ENCODE measurements around the gene PTOV1. TPM values are rescaled to one million over a fixed set of nuclear protein-coding genes. Genes with fewer than 3 reads are reported as not detected.

Gene PTOV1
- polyA plus RNA-seq, 12 donors, result 143 to 230 (median 174) TPM; not detected in 1

DNA sequence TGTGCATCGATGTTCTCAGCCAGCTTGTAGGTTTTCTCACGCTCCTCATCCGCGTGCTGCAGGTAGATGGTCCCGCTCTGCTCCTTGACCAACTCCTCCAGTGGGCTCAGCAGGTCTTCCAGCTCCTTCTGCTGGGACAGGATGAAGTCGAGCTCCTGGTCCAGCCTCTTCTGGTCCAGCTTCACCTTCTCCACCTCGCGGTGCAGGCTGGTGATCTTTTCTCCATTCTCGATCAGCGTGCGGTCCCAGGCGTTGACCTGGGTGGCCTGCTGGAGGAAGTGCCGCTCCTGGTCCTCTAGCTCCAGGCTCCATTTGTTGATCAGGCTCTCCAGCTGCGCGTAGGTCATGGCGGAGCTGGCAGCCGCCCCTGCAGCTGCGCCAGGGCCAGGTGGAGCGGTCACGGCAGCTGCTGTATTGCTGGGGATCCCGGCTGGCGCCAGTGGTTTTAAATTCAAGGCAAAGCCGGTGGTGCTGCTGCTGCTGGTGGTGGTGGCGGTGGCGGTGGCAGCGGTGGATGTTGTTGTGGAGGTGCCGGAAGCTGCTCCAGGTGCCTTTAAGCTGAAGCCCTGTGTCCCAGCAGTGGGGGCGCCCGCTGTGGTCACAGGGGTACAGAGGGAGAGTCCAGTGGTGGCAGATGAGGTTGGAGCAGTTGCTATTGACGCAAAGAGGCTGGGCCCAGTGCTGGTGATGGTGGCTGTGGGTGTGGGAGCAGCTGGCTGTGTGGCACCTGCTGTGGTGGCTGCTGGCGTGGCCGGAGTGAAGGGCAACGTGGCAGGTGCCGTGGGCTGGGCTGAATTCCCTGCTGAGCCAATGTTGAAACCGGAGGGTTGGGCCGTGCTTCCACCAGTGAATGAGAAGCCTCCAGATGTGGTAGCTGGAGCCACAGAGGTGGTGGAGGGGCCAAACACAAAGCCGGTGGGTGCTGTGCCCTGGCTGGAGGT, 57.8 kb downstream of the PTOV1 start:
- DNase-seq, result no peak

- no peak for DNase-seq
Measured at GRCh38 chr19:49910179-49910578, 59.2 kb downstream of the PTOV1 start.

Other genes starting within 250 kb of the PTOV1 start
- gene RRAS, start 211.0 kb upstream of the PTOV1 start, polyA plus RNA-seq (ENCODE audit: insufficient read length in 12 of 12), result 10 to 100 TPM in 11 of 12 donors, not detected in 1; 24.2 to 56.9 (median 28.4) TPM
- gene SCAF1, start 208.9 kb upstream of the PTOV1 start, polyA plus RNA-seq (ENCODE audit: insufficient read length in 12 of 12), result 10 to 100 TPM in 11 of 12 donors, not detected in 1; 15.6 to 44.2 (median 23.6) TPM
- 10 to 100 TPM in 11 of 12 donors, not detected in 1; 26.2 to 59.4 (median 30.9) TPM for gene IRF3, start 185.3 kb upstream of the PTOV1 start, polyA plus RNA-seq (ENCODE audit: insufficient read length in 12 of 12)
- 10 to 100 TPM in 11 of 12 donors, not detected in 1; 19.7 to 31.1 (median 25.5) TPM for gene BCL2L12, start 185.2 kb upstream of the PTOV1 start, polyA plus RNA-seq (ENCODE audit: insufficient read length in 12 of 12)
- gene PRMT1, start 173.9 kb upstream of the PTOV1 start, polyA plus RNA-seq (ENCODE audit: insufficient read length in 12 of 12), result 100 to 1,000 TPM in 11 of 12 donors, not detected in 1; 158 to 200 (median 173) TPM
- gene ADM5, start 161.6 kb upstream of the PTOV1 start, polyA plus RNA-seq (ENCODE audit: insufficient read length in 12 of 12), result 1 to 10 TPM in 6 of 12 donors, under 1 TPM in 4, not detected in 2; 0.78 to 1.5 (median 1.1) TPM
- 10 to 100 TPM in 5 of 12 donors, 1 to 10 TPM in 5, not detected in 2; 5.6 to 14.2 (median 9.9) TPM for gene CPT1C, start 160.0 kb upstream of the PTOV1 start, polyA plus RNA-seq (ENCODE audit: insufficient read length in 12 of 12)
- 1 to 10 TPM in 3 of 12 donors, under 1 TPM in 7, not detected in 2; 0.14 to 1.4 (median 0.50) TPM for gene TSKS, start 87.9 kb upstream of the PTOV1 start, polyA plus RNA-seq (ENCODE audit: insufficient read length in 12 of 12)
- 10 to 100 TPM in 11 of 12 donors, not detected in 1; 44.1 to 78.6 (median 47.9) TPM for gene AP2A1, start 84.2 kb upstream of the PTOV1 start, polyA plus RNA-seq (ENCODE audit: insufficient read length in 12 of 12)
- 10 to 100 TPM in 11 of 12 donors, not detected in 1; 11.8 to 41.9 (median 16.0) TPM for gene FUZ, start 37.9 kb upstream of the PTOV1 start, polyA plus RNA-seq (ENCODE audit: insufficient read length in 12 of 12)
- 10 to 100 TPM in 11 of 12 donors, not detected in 1; 26.4 to 44.2 (median 29.5) TPM for gene MED25, start 32.9 kb upstream of the PTOV1 start, polyA plus RNA-seq (ENCODE audit: insufficient read length in 12 of 12)
- 10 to 100 TPM in 11 of 12 donors, not detected in 1; 17.2 to 73.0 (median 28.5) TPM for gene PNKP, start 16.4 kb downstream of the PTOV1 start, polyA plus RNA-seq (ENCODE audit: insufficient read length in 12 of 12)
- 100 to 1,000 TPM in 1 of 12 donors, 10 to 100 TPM in 11; 26.0 to 219 (median 30.8) TPM for gene AKT1S1, start 26.2 kb downstream of the PTOV1 start, polyA plus RNA-seq (ENCODE audit: insufficient read length in 12 of 12)
- 10 to 100 TPM in 11 of 12 donors, not detected in 1; 25.8 to 44.9 (median 32.5) TPM for gene TBC1D17, start 26.5 kb downstream of the PTOV1 start, polyA plus RNA-seq (ENCODE audit: insufficient read length in 12 of 12)
- 1 to 10 TPM in 4 of 12 donors, under 1 TPM in 6, not detected in 2; 0.26 to 2.5 (median 0.94) TPM for gene IL4I1, start 45.7 kb downstream of the PTOV1 start, polyA plus RNA-seq (ENCODE audit: insufficient read length in 12 of 12)
- 10 to 100 TPM in 11 of 12 donors, not detected in 1; 13.1 to 40.2 (median 26.6) TPM for gene ATF5, start 78.0 kb downstream of the PTOV1 start, polyA plus RNA-seq (ENCODE audit: insufficient read length in 12 of 12)
- 100 to 1,000 TPM in 1 of 12 donors, 10 to 100 TPM in 11; 43.9 to 530 (median 54.9) TPM for gene NUP62, start 78.3 kb downstream of the PTOV1 start, polyA plus RNA-seq (ENCODE audit: insufficient read length in 12 of 12)
- 1 to 10 TPM in 3 of 12 donors, under 1 TPM in 8, not detected in 1; 0.48 to 5.5 (median 0.77) TPM for gene SIGLEC11, start 110.0 kb downstream of the PTOV1 start, polyA plus RNA-seq (ENCODE audit: insufficient read length in 12 of 12)
- 10 to 100 TPM in 11 of 12 donors, not detected in 1; 15.8 to 31.7 (median 19.8) TPM for gene VRK3, start 174.2 kb downstream of the PTOV1 start, polyA plus RNA-seq (ENCODE audit: insufficient read length in 12 of 12)
- 10 to 100 TPM in 2 of 12 donors, 1 to 10 TPM in 9, not detected in 1; 6.2 to 10.8 (median 8.3) TPM for gene ZNF473, start 174.8 kb downstream of the PTOV1 start, polyA plus RNA-seq (ENCODE audit: insufficient read length in 12 of 12)